ENCODE results near the gene HEXD. TPM values are rescaled to one million over a fixed set of nuclear protein-coding genes. Genes with fewer than 3 reads are reported as not detected.
"Not testable (repeated sequence)": the region's sequence is repeated elsewhere in the genome, so short reads cannot be mapped to it uniquely, and the experiment has no call there.

The HEXD gene
- total RNA-seq, 2 experiments from 2014 or later = 47.6 to 53.6 TPM

- CTCF ChIA-PET = no interaction called here
These were observed 13.1 kb upstream of the HEXD start for GRCh38 chr17:82405051-82405450.

GRCh38 chr17:82406131-82406671 lies 11.9 kb upstream of the HEXD start:
- DNase-seq = no peak
- no peak overlapping the region for H3K4me3 Mint-ChIP-seq
- H3K27ac Mint-ChIP-seq = no peak overlapping the region
- H3K4me1 Mint-ChIP-seq (ENCODE audit: low read depth) = peaks cover 18% of the 10 kb centered on the region
- ChIA-PET CTCF (interaction anchor here (1.3 kb wide), 1 partner anchor 53 kb away, joined by 3 read pairs; no protein-coding TSS in a partner anchor), POLR2A (no interaction called here)
- no peaks in the 10 kb centered on the region for H3K9me3 Mint-ChIP-seq (ENCODE audit: insufficient read depth)
- ATAC-seq = no peak
- peaks cover 17% of the 10 kb centered on the region for H3K36me3 Mint-ChIP-seq (ENCODE audit: low read depth)
- H3K27me3 Mint-ChIP-seq (ENCODE audit: low read depth) = no peaks in the 10 kb centered on the region

More at GRCh38 chr17:82405051-82405450, 13.1 kb upstream of the HEXD start:
- H3K27me3 Mint-ChIP-seq (ENCODE audit: low read depth) = no peaks in the 10 kb centered on the region
- no peak overlapping the region for H3K27ac Mint-ChIP-seq
- H3K4me1 Mint-ChIP-seq (ENCODE audit: low read depth) = peaks cover 27% of the 10 kb centered on the region
- no peak for ATAC-seq
- POLR2A ChIA-PET = no interaction called here
- no peak overlapping the region for H3K4me3 Mint-ChIP-seq
- peaks cover 22% of the 10 kb centered on the region for H3K36me3 Mint-ChIP-seq (ENCODE audit: low read depth)
- DNase-seq = no peak
- H3K9me3 Mint-ChIP-seq (ENCODE audit: insufficient read depth) = no peaks in the 10 kb centered on the region

- DNase-seq (no peak), ATAC-seq (no peak)
- ChIA-PET CTCF (interaction anchor here (1.3 kb wide), 1 partner anchor 369 kb away, joined by 3 read pairs; the partner anchor contains the start of gene DCXR), POLR2A (no interaction called here)
- Mint-ChIP-seq H3K27ac (peak overlapping the region; percentile 52), H3K4me3 (no peak overlapping the region), H3K27me3 (ENCODE audit: low read depth) (no peaks in the 10 kb centered on the region), H3K4me1 (ENCODE audit: low read depth) (peaks cover 11% of the 10 kb centered on the region), H3K36me3 (ENCODE audit: low read depth) (peaks cover 13% of the 10 kb centered on the region), H3K9me3 (ENCODE audit: insufficient read depth) (no peaks in the 10 kb centered on the region)
These were observed 10.9 kb upstream of the HEXD start for GRCh38 chr17:82407255-82407654.

GRCh38 chr17:82408288-82408937 lies 9.7 kb upstream of the HEXD start:
- ATAC-seq (no peak), DNase-seq (no peak)
- Mint-ChIP-seq H3K9me3 (ENCODE audit: insufficient read depth) (no peaks in the 10 kb centered on the region), H3K4me1 (ENCODE audit: low read depth) (peaks cover 11% of the 10 kb centered on the region), H3K4me3 (no peak overlapping the region), H3K27me3 (ENCODE audit: low read depth) (no peaks in the 10 kb centered on the region), H3K36me3 (ENCODE audit: low read depth) (peaks cover 12% of the 10 kb centered on the region), H3K27ac (no peak overlapping the region)
- ChIA-PET CTCF (no interaction called here), POLR2A (no interaction called here)

- H3K36me3 Mint-ChIP-seq (ENCODE audit: low read depth) = peaks cover 9% of the 10 kb centered on the region
- no peaks in the 10 kb centered on the region for H3K9me3 Mint-ChIP-seq (ENCODE audit: insufficient read depth)
- no peaks in the 10 kb centered on the region for H3K27me3 Mint-ChIP-seq (ENCODE audit: low read depth)
- H3K27ac Mint-ChIP-seq = no peak overlapping the region
- peaks cover 11% of the 10 kb centered on the region for H3K4me1 Mint-ChIP-seq (ENCODE audit: low read depth)
- ChIA-PET CTCF (no interaction called here), POLR2A (no interaction called here)
- no peak overlapping the region for H3K4me3 Mint-ChIP-seq
- ATAC-seq (no peak), DNase-seq (no peak)
These were observed 9.2 kb upstream of the HEXD start for GRCh38 chr17:82408938-82409318.

- Mint-ChIP-seq H3K4me3 (no peak overlapping the region), H3K9me3 (ENCODE audit: insufficient read depth) (no peaks in the 10 kb centered on the region), H3K4me1 (ENCODE audit: low read depth) (peaks cover 19% of the 10 kb centered on the region), H3K36me3 (ENCODE audit: low read depth) (peaks cover 13% of the 10 kb centered on the region), H3K27ac (no peak overlapping the region), H3K27me3 (ENCODE audit: low read depth) (no peaks in the 10 kb centered on the region)
- ChIA-PET POLR2A (no interaction called here), CTCF (interaction anchor here (1.1 to 2.3 kb wide), 2 partner anchors 57 to 60 kb away, joined by 3 to 8 read pairs; no protein-coding TSS in a partner anchor)
- no peak for DNase-seq
- ATAC-seq = no peak
These were observed 8.0 kb upstream of the HEXD start for GRCh38 chr17:82410014-82410716.

GRCh38 chr17:82411396-82412053 lies 6.6 kb upstream of the HEXD start:
- ChIA-PET POLR2A (no interaction called here), CTCF (interaction anchor here (2.3 kb wide), 1 partner anchor 61 kb away, joined by 8 read pairs; no protein-coding TSS in a partner anchor)
- Mint-ChIP-seq H3K27me3 (ENCODE audit: low read depth) (no peaks in the 10 kb centered on the region), H3K4me3 (no peak overlapping the region), H3K9me3 (ENCODE audit: insufficient read depth) (no peaks in the 10 kb centered on the region), H3K27ac (no peak overlapping the region), H3K4me1 (ENCODE audit: low read depth) (peaks cover 20% of the 10 kb centered on the region), H3K36me3 (ENCODE audit: low read depth) (peaks cover 11% of the 10 kb centered on the region)
- ATAC-seq (no peak), DNase-seq (no peak)

- POLR2A ChIA-PET, CTCF ChIA-PET: not testable (repeated sequence)
These were observed 6.1 kb upstream of the HEXD start for GRCh38 chr17:82412081-82412480.

GRCh38 chr17:82412535-82413520 lies 5.3 kb upstream of the HEXD start:
- no peak for DNase-seq
- Mint-ChIP-seq H3K27ac (no peak overlapping the region), H3K4me3 (no peak overlapping the region), H3K36me3 (ENCODE audit: low read depth) (peaks cover 8% of the 10 kb centered on the region), H3K4me1 (ENCODE audit: low read depth) (peaks cover 16% of the 10 kb centered on the region), H3K27me3 (ENCODE audit: low read depth) (no peaks in the 10 kb centered on the region), H3K9me3 (ENCODE audit: insufficient read depth) (no peaks in the 10 kb centered on the region)
- ATAC-seq = no peak
- POLR2A ChIA-PET = no interaction called here
- CTCF ChIA-PET = interaction anchor here (1.0 to 3.0 kb wide), 3 partner anchors 14 to 62 kb away, joined by 3 to 19 read pairs (median 11); partner anchors contain the start of gene TEX19

More at GRCh38 chr17:82412081-82412480, 6.1 kb upstream of the HEXD start:
- H3K9me3 Mint-ChIP-seq (ENCODE audit: insufficient read depth); ATAC-seq; H3K27me3 Mint-ChIP-seq (ENCODE audit: low read depth); H3K4me3 Mint-ChIP-seq; H3K27ac Mint-ChIP-seq; DNase-seq: not testable (repeated sequence)
- Mint-ChIP-seq H3K36me3 (ENCODE audit: low read depth) (peaks cover 11% of the 10 kb centered on the region), H3K4me1 (ENCODE audit: low read depth) (peaks cover 20% of the 10 kb centered on the region)

GRCh38 chr17:82414548-82415281 lies 3.4 kb upstream of the HEXD start:
- peak; percentile 32 for ATAC-seq
- ChIA-PET POLR2A (interaction anchor here (0.5 to 0.8 kb wide), 2 partner anchors 25 to 62 kb away, joined by 3 to 5 read pairs; no protein-coding TSS in a partner anchor), CTCF (interaction anchor here (0.7 to 3.0 kb wide), 4 partner anchors 48 to 173 kb away, joined by 3 to 19 read pairs (median 7); partner anchors contain the start of gene TEX19)
- Mint-ChIP-seq H3K27me3 (ENCODE audit: low read depth) (no peaks in the 10 kb centered on the region), H3K4me3 (no peak overlapping the region), H3K9me3 (ENCODE audit: insufficient read depth) (no peaks in the 10 kb centered on the region), H3K36me3 (ENCODE audit: low read depth) (peaks cover 10% of the 10 kb centered on the region), H3K4me1 (ENCODE audit: low read depth) (peaks cover 19% of the 10 kb centered on the region), H3K27ac (no peak overlapping the region)
- DNase-seq = peak; percentile 84

All from activated CD8-positive, alpha-beta T cell treated with anti-CD3 and anti-CD28 coated beads, Interleukin-2, amount 10 ng/mL, durations not matched to agents 7 days and 5 days (primary cell).